ENCODE results near the gene HSD11B2.

HSD11B2 gene

GRCh38 chr16:67474551-67475455 is 43.9 kb downstream of the HSD11B2 start:
- DNase-seq (ENCODE audit: low spot score) = no peak

GRCh38 chr16:67477960-67478554 is 47.1 kb downstream of the HSD11B2 start:
- DNase-seq (ENCODE audit: low spot score) = no peak

DNA sequence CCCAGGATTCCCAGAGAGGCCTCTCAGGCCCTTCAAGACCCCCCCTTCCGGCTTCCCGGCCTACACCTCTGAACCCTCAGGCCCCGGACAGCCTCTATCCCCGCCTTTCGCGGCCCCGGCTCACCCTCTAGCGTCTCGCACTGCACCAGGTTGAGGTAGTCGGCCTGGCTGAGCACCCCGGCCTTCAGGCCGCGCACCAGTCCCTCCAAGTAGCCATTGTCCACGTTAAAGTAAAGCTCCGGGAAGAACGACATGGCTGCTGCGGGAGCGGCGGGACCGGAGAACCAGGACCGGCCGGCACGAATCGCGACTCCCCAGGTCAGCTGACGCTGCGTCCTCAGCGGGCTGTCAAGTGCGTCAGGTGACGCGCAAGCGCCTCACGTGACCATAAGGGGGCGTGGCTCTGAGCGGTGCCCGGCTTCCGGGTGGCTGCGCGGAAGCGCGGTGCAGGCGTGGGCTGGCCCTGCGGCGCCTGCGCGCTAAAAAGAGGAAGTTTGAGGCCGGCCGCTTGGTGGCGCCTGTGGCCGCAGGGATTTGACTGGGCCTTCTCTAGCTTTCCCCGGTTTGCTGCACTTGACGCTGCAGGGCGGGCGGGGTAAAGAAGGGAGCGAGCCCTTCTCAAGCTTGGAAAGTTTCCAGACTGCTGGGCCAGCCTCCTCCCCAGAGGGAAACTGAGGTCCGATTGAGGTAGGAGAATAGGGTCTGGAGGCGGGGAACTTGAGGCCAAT is 50.1 kb downstream of the HSD11B2 start, which contains the start of gene ATP6V0D1:
Gene ATP6V0D1, minus strand, starts transcription at position 325 of the 728 bp plus-strand sequence. Its CDS starts 71 bp downstream, at position 254.
- peak; percentile 96 for DNase-seq (ENCODE audit: low spot score)

DNA sequence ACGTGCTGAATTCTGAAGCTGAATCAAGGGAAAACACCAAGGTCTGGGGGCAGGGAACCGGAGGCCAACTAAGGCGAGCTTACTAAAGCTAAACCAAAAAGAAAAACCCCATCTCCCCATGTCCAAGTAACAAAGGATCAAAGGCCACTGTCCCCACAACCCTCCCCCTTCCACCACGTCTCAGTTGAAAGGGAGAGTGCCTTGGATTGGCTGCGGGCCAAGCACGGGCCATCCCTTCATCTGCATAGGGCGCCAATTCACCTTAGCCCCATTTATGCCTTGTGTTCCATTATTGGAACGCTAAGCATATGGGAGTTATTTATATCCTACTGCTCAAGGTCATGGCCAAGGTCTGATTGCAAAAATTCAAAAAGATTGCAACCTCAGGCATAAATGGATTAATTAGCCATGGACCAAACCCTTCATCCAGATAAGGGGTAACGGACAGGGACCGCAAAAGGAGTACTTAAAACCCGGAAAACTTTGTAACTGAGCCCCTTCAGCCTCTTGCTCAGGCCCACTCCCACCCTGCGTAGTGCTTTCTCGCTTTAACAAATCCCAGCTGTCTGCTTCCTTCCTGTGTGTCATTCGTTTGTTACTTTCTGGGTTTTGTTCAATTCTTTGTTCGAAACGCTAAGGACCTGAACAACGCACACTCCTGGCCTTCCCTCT is 50.8 kb downstream of the HSD11B2 start:
- peak; percentile 69 for DNase-seq (ENCODE audit: low spot score)

- DNase-seq (ENCODE audit: low spot score) = no peak
Observed at GRCh38 chr16:67482233-67482924, 51.5 kb downstream of the HSD11B2 start.

DNA sequence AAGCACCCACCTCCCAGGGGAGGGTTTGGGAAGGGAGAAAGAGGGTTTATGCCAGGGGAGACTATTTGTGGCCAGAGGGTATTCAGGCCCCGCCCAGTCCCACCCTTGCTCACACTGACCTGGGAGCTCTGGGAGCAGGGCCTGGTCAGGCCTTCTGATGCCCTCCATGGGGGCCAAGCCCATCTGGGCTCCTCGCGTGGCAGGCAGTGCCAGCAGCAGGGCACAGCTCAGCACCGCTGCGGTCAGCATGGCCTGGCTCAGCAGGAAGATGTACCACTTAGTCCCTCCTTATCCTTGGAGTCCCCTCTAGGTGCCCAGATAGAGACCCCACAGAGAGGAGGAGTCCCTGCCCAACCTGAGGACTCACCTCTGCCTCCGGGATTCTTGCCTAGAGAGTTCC is 52.2 kb downstream of the HSD11B2 start, which contains the start of gene AGRP:
Gene AGRP, minus strand, starts transcription at position 398 of the 400 bp plus-strand sequence. Its CDS starts 149 bp downstream, at position 249.
- DNase-seq (ENCODE audit: low spot score) = no peak

DNA sequence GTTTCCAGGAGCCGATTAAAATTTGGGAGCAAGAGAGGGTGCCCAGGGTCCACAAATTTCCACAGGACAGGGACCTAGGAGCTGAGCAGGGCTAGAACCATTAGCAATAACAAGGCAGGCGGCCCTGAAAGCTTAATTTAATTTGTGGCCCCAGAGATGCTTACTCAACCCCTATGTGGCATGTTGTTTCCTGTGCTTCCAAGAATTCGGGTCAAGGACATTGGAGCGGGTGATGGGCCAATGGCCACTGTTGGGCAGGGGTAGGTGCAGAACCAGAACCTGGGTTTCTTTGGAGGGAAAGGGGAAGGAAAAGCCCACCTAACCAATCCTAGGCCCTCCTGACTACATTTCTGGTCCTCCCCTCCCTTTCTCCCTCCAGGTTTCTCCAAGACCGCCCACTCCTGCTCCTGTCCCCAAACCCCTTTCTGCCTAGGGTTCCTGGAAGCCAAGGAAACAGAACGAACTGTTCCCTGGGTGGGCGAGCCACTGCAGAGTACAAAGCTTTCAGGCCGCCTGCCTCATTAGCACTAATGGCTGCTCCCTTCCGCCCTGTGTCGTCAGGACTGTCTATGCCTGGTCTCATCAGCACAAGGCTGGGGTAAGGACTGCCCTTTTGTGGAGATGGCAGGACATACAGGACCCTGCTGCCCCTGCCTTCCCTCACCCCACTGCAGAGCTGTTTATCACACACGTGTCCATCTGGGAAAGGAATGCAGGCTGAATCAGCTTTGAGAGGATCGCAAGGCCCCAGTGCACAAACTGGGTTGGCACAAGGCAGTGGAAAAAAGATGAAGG is 53.0 kb downstream of the HSD11B2 start:
- no peak for DNase-seq (ENCODE audit: low spot score)

DNA sequence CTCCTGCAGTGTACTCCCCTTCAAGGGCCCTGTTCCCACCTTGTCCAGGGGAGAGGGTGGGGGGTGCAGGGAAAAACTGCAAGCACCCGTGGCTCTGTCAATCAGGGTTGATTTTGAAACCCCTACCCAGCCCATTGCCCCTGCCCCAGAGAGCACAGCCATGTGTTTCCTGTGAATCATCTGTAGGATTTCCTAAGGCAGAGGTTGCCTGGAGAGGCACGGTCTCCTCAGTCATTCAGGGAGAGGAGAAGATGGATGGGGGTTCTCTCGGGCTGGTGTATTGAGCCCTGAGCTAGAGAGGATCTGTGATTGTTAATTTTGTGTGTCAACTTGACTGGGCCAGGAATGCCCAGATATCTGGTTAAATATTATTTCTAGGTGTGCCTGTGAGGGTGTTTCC is 55.9 kb downstream of the HSD11B2 start:
- no peak for DNase-seq (ENCODE audit: low spot score)

Small RNA genes within 50 kb of the gene (small RNA-seq; reads per million reads assigned to genes)
- 0 reads per million in 2 experiments for gene RNU1-123P

All from SK-N-DZ (cell line).